T47D (cell line): Measurements from ENCODE around the gene TEX52.

Experiments used
- DNase-seq, 2 experiments: peaks; one replicate each; pipeline versions ENCODE4 v3.0.0 to v3.0.0-alpha.2; 2011 to 2012; ENCODE audit warnings: low read depth in 1 of 2, low spot score in 1 of 2
- JUND ChIP-seq: IDR thresholded peaks from 2 replicates; pipeline ENCODE4 v1.6.1; 2012; ENCODE audit warnings: low read depth
- in situ Hi-C: cut with HindIII; loops from 2 replicates; pipeline ENCODE4 v1.10.0; 2016; ENCODE audit warnings: low sequenced_read_pairs, low pct_unique_long_range_greater_than_20kb

The TEX52 gene

DNA sequence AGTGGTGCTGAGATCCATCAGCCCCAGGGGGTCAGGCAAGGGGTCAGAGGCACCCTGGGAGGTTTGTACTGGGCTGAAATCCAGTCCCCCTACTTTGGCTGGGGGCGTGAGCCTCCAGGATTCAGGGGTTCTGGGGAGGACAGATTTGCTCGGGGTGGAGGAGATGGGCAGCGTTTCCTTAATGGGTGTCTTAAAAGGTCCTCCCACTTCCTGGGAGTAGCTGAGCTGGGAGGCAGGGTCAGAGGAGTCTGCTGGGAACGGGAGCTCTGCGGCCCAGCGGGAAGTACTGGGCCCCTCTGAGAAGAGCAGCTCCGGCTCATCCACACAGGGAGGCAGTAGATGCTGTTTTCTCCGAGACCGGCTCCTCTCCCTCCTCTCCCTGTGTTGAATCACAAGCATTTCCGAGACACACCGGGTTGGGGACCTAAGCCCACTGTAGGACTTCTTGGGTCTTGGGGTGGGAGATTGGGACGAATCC, 2.1 kb upstream of the TEX52 start:
- in situ Hi-C loops = no loop called here

DNA sequence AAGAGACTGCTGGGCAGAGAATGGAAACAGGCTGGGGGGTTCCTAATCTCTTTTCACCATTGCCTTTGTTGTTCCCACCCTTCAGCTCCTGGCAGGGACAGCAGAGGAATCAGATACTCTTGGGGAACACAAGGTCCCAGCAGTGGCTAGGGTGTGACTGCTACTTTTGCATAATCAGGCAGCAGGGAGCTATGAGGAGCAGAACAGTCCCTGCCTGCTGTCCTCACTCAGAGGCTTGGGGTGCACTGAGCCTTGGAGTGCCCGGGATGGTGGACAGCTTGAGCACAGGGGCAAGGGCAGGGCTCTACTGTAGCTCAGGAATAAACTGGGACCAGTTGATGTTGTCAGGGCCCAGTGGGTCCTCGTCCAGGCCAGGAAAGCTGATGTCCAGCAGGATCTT, 1.5 kb upstream of the TEX52 start:
- in situ Hi-C loops = no loop called here
- no peak for DNase-seq
- no peak for TF ChIP-seq JUND

More for the DNA sequence above, 2.1 kb upstream of the TEX52 start:
- TF ChIP-seq JUND = no peak
- DNase-seq = no peak

- no peak for DNase-seq
- in situ Hi-C loops = no loop called here
- no peak for TF ChIP-seq JUND
Measured at GRCh38 chr12:2857576-2857975, 737 bp upstream of the TEX52 start.

GRCh38 chr12:2856051-2856450, 788 bp downstream of the TEX52 start:
- in situ Hi-C loops = no loop called here
- DNase-seq = no peak

GRCh38 chr12:2855546-2855945, 1.3 kb downstream of the TEX52 start:
- no peak for DNase-seq
- no peak for TF ChIP-seq JUND
- in situ Hi-C loops = no loop called here

More at GRCh38 chr12:2856051-2856450, 788 bp downstream of the TEX52 start:
- TF ChIP-seq JUND = no peak

GRCh38 chr12:2854669-2855453, 2.0 kb downstream of the TEX52 start:
- in situ Hi-C loops = no loop called here
- no peak for TF ChIP-seq JUND
- DNase-seq = no peak

GRCh38 chr12:2853626-2854025, 3.2 kb downstream of the TEX52 start:
- in situ Hi-C loops = no loop called here
- peak; percentile 69 to 72 for DNase-seq
- no peak for TF ChIP-seq JUND

- DNase-seq = no peak
- in situ Hi-C loops = no loop called here
Measured at GRCh38 chr12:2851931-2852330, 4.9 kb downstream of the TEX52 start.

DNA sequence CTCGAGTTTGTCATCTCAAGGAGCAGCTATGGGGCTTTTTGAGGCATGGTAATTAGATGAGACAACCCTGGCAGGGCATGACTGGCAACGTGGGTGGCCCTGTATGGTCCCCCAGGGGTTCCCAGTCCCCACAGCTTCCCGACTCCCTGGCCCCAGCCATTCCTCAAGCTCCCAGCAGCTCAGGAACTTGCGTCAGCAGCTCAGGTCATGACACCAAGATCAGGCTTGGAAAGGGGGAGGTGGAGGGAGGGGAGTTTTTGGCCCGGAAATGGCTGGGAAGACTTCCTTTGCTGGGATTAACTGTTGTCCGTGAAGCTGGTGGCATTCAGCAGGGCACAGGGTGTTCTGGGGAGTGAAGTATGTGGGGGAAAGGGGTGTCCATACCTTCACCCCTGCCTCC, 11.6 kb downstream of the TEX52 start:
- TF ChIP-seq JUND = no peak
- in situ Hi-C loops = no loop called here
- DNase-seq = no peak

More at GRCh38 chr12:2851931-2852330, 4.9 kb downstream of the TEX52 start:
- TF ChIP-seq JUND = no peak

DNA sequence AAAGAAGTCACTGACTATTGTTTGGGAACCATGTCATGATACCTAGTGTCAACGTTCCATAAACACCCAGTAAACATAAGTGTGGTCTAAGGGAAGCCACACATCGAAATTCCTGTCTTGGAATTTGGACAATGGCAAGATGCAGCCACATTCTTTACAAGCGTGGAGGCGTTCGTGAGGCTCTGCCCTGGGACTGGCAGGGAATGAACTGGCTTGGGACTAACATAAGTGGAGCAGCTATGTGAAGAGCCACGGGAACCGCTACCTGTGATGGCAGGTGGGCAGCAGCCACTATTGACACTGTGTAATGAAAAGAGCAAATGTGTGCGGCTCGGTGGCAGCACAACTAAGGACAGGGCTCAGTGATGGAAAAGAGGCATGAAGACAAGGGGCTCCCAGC, 12.1 kb downstream of the TEX52 start:
- no peak for TF ChIP-seq JUND
- DNase-seq = peak in 1 of 2 experiments; percentile 41
- in situ Hi-C loops = no loop called here

DNA sequence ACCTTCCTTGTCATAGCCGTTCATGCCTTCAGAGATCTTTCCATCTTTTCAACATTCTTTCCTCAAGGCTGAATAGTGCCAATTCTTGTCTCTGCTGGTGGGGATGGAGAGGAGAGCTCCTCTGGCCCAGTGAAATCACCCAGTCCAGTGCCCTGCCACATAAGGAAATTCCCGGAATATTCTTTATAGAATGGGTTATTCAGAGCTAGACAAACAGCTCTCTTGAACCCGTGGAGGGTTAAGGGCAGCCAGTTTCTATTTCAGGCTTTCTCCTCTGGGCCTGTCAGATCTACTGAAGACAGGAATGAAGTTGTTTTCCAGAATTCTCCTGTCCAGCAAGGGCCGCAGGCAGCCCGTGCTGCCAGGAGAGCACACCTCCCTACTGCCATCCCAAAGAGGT, 13.9 kb downstream of the TEX52 start:
- TF ChIP-seq JUND = no peak
- no peak for DNase-seq
- in situ Hi-C loops = no loop called here

DNA sequence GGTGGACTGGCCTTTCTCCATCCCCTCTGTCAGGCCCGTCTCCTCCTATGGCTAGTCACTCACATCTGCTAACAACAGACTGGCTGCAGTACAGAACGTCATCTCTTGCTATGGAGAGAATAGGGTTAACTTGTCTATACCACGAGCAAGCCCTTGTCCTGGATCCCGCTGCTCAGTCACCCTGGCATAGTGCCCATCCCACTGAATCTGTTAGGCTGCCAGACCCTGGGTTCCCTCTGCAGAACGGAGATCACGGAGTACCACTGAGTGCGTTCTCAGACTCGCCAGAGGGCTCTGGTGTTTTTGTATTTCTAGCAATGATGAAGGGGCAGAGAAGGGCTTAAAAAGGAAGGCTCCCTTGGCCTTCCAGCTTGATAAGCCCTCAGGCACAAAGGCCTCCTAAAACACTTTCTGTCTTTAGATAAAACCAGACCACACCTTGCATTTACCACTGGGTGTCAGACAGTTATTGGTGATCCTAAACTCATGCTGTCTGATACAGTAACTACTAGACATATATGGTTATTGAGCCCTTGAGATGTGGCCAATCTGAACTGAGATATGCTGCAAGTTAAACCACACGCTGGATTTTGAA, 15.7 kb downstream of the TEX52 start:
- DNase-seq = no peak
- in situ Hi-C loops = no loop called here
- no peak for TF ChIP-seq JUND

DNA sequence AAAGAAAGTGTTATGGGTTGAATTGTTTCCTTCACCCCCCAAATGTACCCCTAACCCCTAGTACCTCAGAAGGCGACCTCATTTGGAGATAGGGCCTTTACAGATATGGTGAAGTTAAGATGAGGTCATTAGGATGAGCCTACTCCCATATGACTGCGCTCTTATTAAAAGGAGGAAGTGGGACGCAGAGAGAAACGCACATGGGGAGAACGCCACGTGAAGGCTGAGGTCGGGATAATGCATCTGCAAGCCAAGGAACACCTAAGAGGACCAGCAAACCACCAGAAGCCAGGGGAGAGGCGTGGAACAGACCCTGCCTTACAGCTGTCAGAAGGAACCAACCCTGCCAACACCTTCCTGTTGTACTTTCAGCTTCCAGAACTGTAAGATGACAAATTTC, 20.3 kb downstream of the TEX52 start:
- no peak for DNase-seq
- in situ Hi-C loops = no loop called here
- no peak for TF ChIP-seq JUND
